H1 (cell line): ENCODE data around the gene CACNA2D3. TPM values are rescaled to one million over a fixed set of nuclear protein-coding genes. Genes with fewer than 3 reads are reported as not detected.

Experiments
- KDM1A ChIP-seq: fragments of 200-600, 300-600 bp; sonication (generic); IDR thresholded peaks from 2 replicates; pipeline ENCODE4 v1.7.1; 2016; ENCODE audit warnings: mild to moderate bottlenecking, low read length, borderline replicate concordance
- RBBP5 ChIP-seq: IDR thresholded peaks from 2 replicates; pipeline ENCODE4 v1.7.1; 2012; ENCODE audit warnings: low read depth, mild to moderate bottlenecking, inconsistent platforms, low read length, moderate library complexity, borderline replicate concordance
- TEAD4 ChIP-seq: IDR thresholded peaks from 2 replicates; pipeline ENCODE4 v1.6.1; 2012; ENCODE audit warnings: low read depth, low read length, inconsistent platforms, mixed read lengths
- polyA plus RNA-seq, 7 experiments: library from polyadenylated mRNA; depleted of rRNA in 3 of 7; stranded (reverse) in 5 of 7; unstranded in 2 of 7; fragments of >200 nt in 5 of 7; fragments of 200-250 nt in 2 of 7; gene quantifications; 1 replicate in 5 of 7; 2 replicates in 1 of 7; 4 replicates in 1 of 7; pipeline versions ENCODE4 v1.2.1 to v1.2.3, GENCODE V29; 2011 to 2013; ENCODE audit warnings: missing spikeins in 2 of 7, mixed read lengths in 2 of 7
- total RNA-seq: library from RNA; stranded (reverse); fragmentation: NEBNext Ultra II Directional; extraction: Animal tissue kit (Norgen Biotek cat#: 25700); gene quantifications from 2 replicates; pipeline ENCODE4 v1.2.1, GENCODE V29; 2021

CACNA2D3 gene
- total and polyA plus RNA-seq, 2 of the 8 experiments (the other 6 are each of a cell fraction or from before 2014, with no cell fraction given): 1.5 to 1.8 TPM

DNA sequence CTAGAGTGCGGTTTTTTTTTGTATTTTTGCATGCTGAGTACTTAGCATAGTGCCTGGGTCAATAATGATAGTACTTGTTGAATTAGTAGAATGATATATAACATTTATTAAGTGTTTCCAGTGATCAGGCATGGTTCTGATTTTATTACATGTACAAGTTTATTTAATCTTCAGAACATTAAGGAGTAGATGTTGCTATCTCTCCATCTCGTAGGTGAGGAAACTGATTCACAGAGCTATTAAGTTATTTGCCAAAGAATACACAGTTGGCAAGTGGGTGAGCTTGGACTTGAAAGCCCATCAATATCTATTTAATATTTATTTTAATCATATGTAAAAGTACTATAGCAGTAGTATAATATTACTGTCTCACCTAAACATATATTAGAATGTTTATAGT lies 219.5 kb downstream of the CACNA2D3 start (continued):
- TF ChIP-seq RBBP5 (no peak), TEAD4 (no peak), KDM1A (no peak)
